Inflammatory macrophage treated with lipopolysaccharide for 4 hours (primary cell): ENCODE data around the gene AFAP1L2.

Experiments
- DNase-seq: peaks from one replicate; pipeline ENCODE4 v3.0.0-alpha.2; 2020

Gene AFAP1L2

GRCh38 chr10:114385557-114385956 lies 18.7 kb downstream of the AFAP1L2 start:
- DNase-seq: no peak

GRCh38 chr10:114384601-114385000 lies 19.7 kb downstream of the AFAP1L2 start:
- DNase-seq: no peak

GRCh38 chr10:114384181-114384580 lies 20.1 kb downstream of the AFAP1L2 start:
- DNase-seq: no peak

GRCh38 chr10:114380797-114381196 lies 23.5 kb downstream of the AFAP1L2 start:
- no peak for DNase-seq

- DNase-seq: no peak
Observed at GRCh38 chr10:114380060-114380459, 24.2 kb downstream of the AFAP1L2 start.

GRCh38 chr10:114379631-114380041 lies 24.7 kb downstream of the AFAP1L2 start:
- DNase-seq: no peak

- no peak for DNase-seq
Observed at GRCh38 chr10:114376523-114376922, 27.8 kb downstream of the AFAP1L2 start.

- no peak for DNase-seq
Observed at GRCh38 chr10:114375047-114375446, 29.3 kb downstream of the AFAP1L2 start.

GRCh38 chr10:114374053-114374791 lies 30.1 kb downstream of the AFAP1L2 start:
- no peak for DNase-seq

GRCh38 chr10:114373631-114374030 lies 30.7 kb downstream of the AFAP1L2 start:
- no peak for DNase-seq

- DNase-seq: no peak
Observed at GRCh38 chr10:114372995-114373394, 31.3 kb downstream of the AFAP1L2 start.

- DNase-seq: no peak
Observed at GRCh38 chr10:114372179-114372578, 32.1 kb downstream of the AFAP1L2 start.

GRCh38 chr10:114370966-114371365 lies 33.3 kb downstream of the AFAP1L2 start:
- DNase-seq: no peak

GRCh38 chr10:114370199-114370598 lies 34.1 kb downstream of the AFAP1L2 start:
- no peak for DNase-seq

- DNase-seq: no peak
Observed at GRCh38 chr10:114368057-114368391, 36.3 kb downstream of the AFAP1L2 start.

GRCh38 chr10:114367351-114368056 lies 36.8 kb downstream of the AFAP1L2 start:
- no peak for DNase-seq

GRCh38 chr10:114364726-114365125 lies 39.6 kb downstream of the AFAP1L2 start:
- no peak for DNase-seq

GRCh38 chr10:114363745-114364454 lies 40.4 kb downstream of the AFAP1L2 start:
- no peak for DNase-seq

- DNase-seq: no peak
Observed at GRCh38 chr10:114362826-114363355, 41.4 kb downstream of the AFAP1L2 start.

- no peak for DNase-seq
Observed at GRCh38 chr10:114359953-114360345, 44.4 kb downstream of the AFAP1L2 start.

- DNase-seq: no peak
Observed at GRCh38 chr10:114359041-114359952, 45.0 kb downstream of the AFAP1L2 start.

GRCh38 chr10:114357515-114357996 lies 46.7 kb downstream of the AFAP1L2 start:
- no peak for DNase-seq
